GM12865 (cell line): ENCODE results near the gene RABGAP1L.
A peak's percentile ranks its signal among the peaks of the same experiment; 100 is the strongest.
"Not testable (repeated sequence)": the region's sequence is repeated elsewhere in the genome, so short reads cannot be mapped to it uniquely, and the experiment has no call there.

Experiments
- DNase-seq: peaks from one replicate; pipeline ENCODE4 v3.0.0; 2010; ENCODE audit warnings: low read depth
- H3K4me3 ChIP-seq: 2 replicates; pipeline ENCODE4 v1.5.1; 2011; ENCODE audit warnings: mild to moderate bottlenecking, low read depth, low read length, control low read depth
- TF ChIP-seq, protein P1 (sequence below): IDR thresholded peaks from 2 replicates; pipeline ENCODE4 v1.5.1; 2011; ENCODE audit warnings: low read length, control low read depth, low read depth, inconsistent platforms; ENCODE audit not compliant: insufficient read depth; ENCODE audit errors: missing control alignments

RABGAP1L gene

DNA sequence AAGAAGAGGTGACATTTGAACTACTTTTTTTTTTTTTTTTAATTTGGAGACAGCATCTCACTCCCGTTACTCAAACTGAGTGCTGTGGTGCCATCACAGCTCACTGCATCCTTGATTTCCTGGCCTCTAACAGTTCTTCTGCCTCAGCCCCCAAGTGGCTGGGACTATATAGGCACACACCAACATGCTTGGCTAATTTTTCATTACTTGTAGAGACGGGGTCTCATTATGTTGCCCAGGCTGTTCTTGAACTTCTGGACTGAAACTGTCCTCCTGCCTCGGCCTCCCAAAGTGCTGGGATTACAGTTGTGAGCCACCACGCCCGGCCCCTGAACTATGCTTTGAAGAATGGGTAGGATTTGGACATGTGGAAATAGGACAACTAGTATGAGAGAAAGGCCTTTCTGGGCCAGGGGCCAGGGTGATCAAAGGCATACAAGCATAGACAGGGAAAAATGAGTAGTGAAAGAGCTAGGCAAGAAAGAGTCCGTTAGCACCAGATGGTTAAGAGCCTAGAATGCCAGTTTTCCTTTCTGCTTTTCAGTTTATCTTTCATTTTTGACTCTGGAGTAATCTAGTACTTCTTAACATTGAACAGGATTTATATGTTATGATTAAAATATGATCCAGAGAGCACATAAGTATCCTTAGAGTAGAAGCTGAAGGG lies 6.3 kb downstream of the RABGAP1L start:
- peak; percentile 71 for DNase-seq
- H3K4me3 ChIP-seq = peak overlapping the region; percentile 51
- TF ChIP-seq, protein P1, sequence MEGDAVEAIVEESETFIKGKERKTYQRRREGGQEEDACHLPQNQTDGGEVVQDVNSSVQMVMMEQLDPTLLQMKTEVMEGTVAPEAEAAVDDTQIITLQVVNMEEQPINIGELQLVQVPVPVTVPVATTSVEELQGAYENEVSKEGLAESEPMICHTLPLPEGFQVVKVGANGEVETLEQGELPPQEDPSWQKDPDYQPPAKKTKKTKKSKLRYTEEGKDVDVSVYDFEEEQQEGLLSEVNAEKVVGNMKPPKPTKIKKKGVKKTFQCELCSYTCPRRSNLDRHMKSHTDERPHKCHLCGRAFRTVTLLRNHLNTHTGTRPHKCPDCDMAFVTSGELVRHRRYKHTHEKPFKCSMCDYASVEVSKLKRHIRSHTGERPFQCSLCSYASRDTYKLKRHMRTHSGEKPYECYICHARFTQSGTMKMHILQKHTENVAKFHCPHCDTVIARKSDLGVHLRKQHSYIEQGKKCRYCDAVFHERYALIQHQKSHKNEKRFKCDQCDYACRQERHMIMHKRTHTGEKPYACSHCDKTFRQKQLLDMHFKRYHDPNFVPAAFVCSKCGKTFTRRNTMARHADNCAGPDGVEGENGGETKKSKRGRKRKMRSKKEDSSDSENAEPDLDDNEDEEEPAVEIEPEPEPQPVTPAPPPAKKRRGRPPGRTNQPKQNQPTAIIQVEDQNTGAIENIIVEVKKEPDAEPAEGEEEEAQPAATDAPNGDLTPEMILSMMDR = peak; percentile 26

- DNase-seq = peak; percentile 52
- H3K4me3 ChIP-seq = peak overlapping the region; percentile 51
- TF ChIP-seq, protein P1 = no peak
Observed at GRCh38 chr1:174166530-174167264, 7.4 kb downstream of the RABGAP1L start.

- TF ChIP-seq, protein P1 = no peak
- H3K4me3 ChIP-seq = peak overlapping the region; percentile 51
- DNase-seq = peak; percentile 64
Observed at GRCh38 chr1:174167265-174167803, 8.0 kb downstream of the RABGAP1L start.

- TF ChIP-seq, protein P1 = no peak
- no peak for DNase-seq
- peak overlapping the region; percentile 52 for H3K4me3 ChIP-seq
Observed at GRCh38 chr1:174169342-174169741, 10.0 kb downstream of the RABGAP1L start.

DNA sequence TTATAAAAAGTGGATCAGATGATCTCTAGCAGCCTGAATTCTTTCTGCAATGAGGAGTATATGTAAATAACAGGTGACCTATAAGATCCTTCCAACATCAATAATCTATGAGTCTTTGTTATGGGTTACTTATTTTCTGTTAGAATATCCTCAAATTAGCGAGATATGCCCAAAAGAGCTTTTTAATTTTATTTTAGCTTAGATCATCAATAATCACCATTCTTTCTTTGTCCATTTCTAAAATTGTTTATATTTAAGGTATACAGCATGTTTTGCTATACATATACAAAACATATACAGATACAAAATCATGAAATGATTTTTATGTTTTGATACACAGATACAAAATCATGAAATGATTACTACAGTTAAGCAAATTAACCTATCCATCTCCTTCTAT lies 11.8 kb downstream of the RABGAP1L start:
- H3K4me3 ChIP-seq = no peak overlapping the region
- TF ChIP-seq, protein P1 = no peak
- no peak for DNase-seq

GRCh38 chr1:174174461-174175329 lies 15.4 kb downstream of the RABGAP1L start:
- H3K4me3 ChIP-seq = no peak overlapping the region
- TF ChIP-seq, protein P1 = no peak
- DNase-seq = peak; percentile 77

GRCh38 chr1:174178459-174178858 lies 19.1 kb downstream of the RABGAP1L start:
- H3K4me3 ChIP-seq, DNase-seq: not testable (repeated sequence)
